Nephron progenitor cell (in vitro differentiated cells): ENCODE measurements around the gene DHODH.
A peak's percentile ranks its signal among the peaks of the same experiment; 100 is the strongest.
"Not testable (repeated sequence)": the region's sequence is repeated elsewhere in the genome, so short reads cannot be mapped to it uniquely, and the experiment has no call there.

ENCODE experiments used
- DNase-seq: peaks from one replicate; pipeline ENCODE4 v3.0.0; 2021
- H3K27ac Mint-ChIP-seq: 2 replicates; pipeline ENCODE4 v1.8.0; 2021; ENCODE audit warnings: mild to moderate bottlenecking, moderate library complexity, mixed read lengths
- H3K27me3 Mint-ChIP-seq: 2 replicates; pipeline ENCODE4 v1.8.0; 2021; ENCODE audit warnings: mild to moderate bottlenecking, low read depth, mixed read lengths; ENCODE audit not compliant: poor library complexity
- H3K36me3 Mint-ChIP-seq: 2 replicates; pipeline ENCODE4 v1.8.0; 2021; ENCODE audit warnings: low read depth, mixed read lengths
- H3K4me1 Mint-ChIP-seq: 2 replicates; pipeline ENCODE4 v1.8.0; 2021; ENCODE audit warnings: mixed read lengths
- H3K4me3 Mint-ChIP-seq: 2 replicates; pipeline ENCODE4 v1.8.0; 2021; ENCODE audit warnings: mild to moderate bottlenecking, moderate library complexity, mixed read lengths
- H3K9me3 Mint-ChIP-seq: 2 replicates; pipeline ENCODE4 v1.8.0; 2021; ENCODE audit warnings: mild to moderate bottlenecking, moderate library complexity, mixed read lengths
- TF ChIP-seq, protein P1 (sequence below): fragments of 200-600 bp; sonication (generic); IDR thresholded peaks from 2 replicates; pipeline ENCODE4 v1.5.0; 2021; ENCODE audit warnings: antibody characterized with exemption

Gene DHODH

GRCh38 chr16:72051818-72052217 lies 43.3 kb downstream of the DHODH start:
- H3K27ac Mint-ChIP-seq: no peak overlapping the region
- H3K36me3 Mint-ChIP-seq: no peaks in the 10 kb centered on the region
- TF ChIP-seq, protein P1, sequence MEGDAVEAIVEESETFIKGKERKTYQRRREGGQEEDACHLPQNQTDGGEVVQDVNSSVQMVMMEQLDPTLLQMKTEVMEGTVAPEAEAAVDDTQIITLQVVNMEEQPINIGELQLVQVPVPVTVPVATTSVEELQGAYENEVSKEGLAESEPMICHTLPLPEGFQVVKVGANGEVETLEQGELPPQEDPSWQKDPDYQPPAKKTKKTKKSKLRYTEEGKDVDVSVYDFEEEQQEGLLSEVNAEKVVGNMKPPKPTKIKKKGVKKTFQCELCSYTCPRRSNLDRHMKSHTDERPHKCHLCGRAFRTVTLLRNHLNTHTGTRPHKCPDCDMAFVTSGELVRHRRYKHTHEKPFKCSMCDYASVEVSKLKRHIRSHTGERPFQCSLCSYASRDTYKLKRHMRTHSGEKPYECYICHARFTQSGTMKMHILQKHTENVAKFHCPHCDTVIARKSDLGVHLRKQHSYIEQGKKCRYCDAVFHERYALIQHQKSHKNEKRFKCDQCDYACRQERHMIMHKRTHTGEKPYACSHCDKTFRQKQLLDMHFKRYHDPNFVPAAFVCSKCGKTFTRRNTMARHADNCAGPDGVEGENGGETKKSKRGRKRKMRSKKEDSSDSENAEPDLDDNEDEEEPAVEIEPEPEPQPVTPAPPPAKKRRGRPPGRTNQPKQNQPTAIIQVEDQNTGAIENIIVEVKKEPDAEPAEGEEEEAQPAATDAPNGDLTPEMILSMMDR: no peak
- H3K27me3 Mint-ChIP-seq: peaks cover 51% of the 10 kb centered on the region
- H3K4me1 Mint-ChIP-seq: peaks cover 19% of the 10 kb centered on the region
- peaks cover 17% of the 10 kb centered on the region for H3K9me3 Mint-ChIP-seq
- H3K4me3 Mint-ChIP-seq: no peak overlapping the region
- no peak for DNase-seq

- H3K27ac Mint-ChIP-seq: peak within 1 kb of the TSS; percentile 8
- not testable (repeated sequence) for DNase-seq, H3K4me3 Mint-ChIP-seq
Observed at GRCh38 chr16:72054254-72054847, 45.8 kb downstream of the DHODH start, which contains the start of gene HP. HP (plus strand) TSS chr16:72054505; CDS start chr16:72054653, 148 bp downstream.

DNA sequence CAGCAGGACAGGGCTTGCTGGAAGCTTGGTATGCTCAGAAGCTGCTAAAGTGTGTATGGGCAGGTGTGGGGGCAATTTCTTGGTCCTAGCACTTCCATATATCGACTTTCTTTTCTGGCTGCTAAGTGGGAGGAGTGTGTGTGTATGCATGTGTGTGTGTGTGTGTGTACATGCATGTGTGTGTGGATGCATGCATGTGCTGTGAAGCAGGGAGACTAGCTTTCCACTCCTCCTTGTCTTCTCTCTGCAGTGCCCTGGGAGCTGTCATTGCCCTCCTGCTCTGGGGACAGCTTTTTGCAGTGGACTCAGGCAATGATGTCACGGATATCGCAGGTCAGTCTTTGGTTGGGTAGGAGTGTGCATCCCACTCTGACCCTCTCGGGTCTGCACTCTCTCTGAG lies 47.4 kb downstream of the DHODH start:
- peaks cover 27% of the 10 kb centered on the region for H3K4me1 Mint-ChIP-seq
- TF ChIP-seq, protein P1: no peak
- peak overlapping the region; percentile 69 for H3K4me3 Mint-ChIP-seq
- no peak overlapping the region for H3K27ac Mint-ChIP-seq
- no peak for DNase-seq
- H3K36me3 Mint-ChIP-seq: no peaks in the 10 kb centered on the region
- no peaks in the 10 kb centered on the region for H3K9me3 Mint-ChIP-seq
- H3K27me3 Mint-ChIP-seq: peaks cover 36% of the 10 kb centered on the region

More at GRCh38 chr16:72054254-72054847, 45.8 kb downstream of the DHODH start, which contains the start of gene HP:
- peaks cover 46% of the 10 kb centered on the region for H3K27me3 Mint-ChIP-seq
- not testable (repeated sequence) for H3K36me3 Mint-ChIP-seq, H3K9me3 Mint-ChIP-seq
- peaks cover 27% of the 10 kb centered on the region for H3K4me1 Mint-ChIP-seq

DNA sequence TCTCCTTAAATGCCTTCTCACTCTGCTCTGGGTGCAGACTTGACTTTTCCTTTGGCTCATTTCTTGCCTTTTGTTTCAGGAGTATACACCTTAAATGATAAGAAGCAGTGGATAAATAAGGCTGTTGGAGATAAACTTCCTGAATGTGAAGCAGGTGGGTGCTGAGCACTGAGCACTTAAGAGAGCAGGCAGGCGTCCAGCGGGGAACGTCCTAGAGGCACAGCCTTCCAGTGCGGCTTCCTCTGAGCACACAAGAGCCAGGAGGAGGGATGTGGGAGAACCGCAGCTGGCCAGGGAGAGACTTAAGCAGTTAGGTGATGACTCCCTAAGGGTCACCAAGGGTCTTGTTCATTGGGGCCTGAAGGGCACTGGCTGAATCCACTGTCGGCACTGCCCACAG lies 48.8 kb downstream of the DHODH start:
- peaks cover 37% of the 10 kb centered on the region for H3K27me3 Mint-ChIP-seq
- not testable (repeated sequence) for H3K27ac Mint-ChIP-seq, DNase-seq, H3K36me3 Mint-ChIP-seq, H3K4me3 Mint-ChIP-seq, H3K9me3 Mint-ChIP-seq
- H3K4me1 Mint-ChIP-seq: peaks cover 34% of the 10 kb centered on the region

DNA sequence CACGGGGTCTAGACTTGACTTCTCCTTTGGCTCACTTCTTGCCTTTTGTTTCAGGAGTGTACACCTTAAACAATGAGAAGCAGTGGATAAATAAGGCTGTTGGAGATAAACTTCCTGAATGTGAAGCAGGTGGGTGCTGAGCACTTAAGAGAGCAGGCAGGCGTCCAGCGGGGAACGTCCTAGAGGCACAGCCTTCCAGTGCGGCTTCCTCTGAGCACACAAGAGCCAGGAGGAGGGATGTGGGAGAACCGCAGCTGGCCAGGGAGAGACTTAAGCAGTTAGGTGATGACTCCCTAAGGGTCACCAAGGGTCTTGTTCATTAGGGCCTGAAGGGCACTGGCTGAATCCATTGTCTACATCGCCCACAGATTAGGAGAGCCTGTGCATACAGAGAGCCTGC lies 50.5 kb downstream of the DHODH start:
- not testable (repeated sequence) for H3K27ac Mint-ChIP-seq, H3K36me3 Mint-ChIP-seq, DNase-seq, H3K9me3 Mint-ChIP-seq
- Mint-ChIP-seq H3K27me3 (peaks cover 30% of the 10 kb centered on the region), H3K4me1 (peaks cover 36% of the 10 kb centered on the region), H3K4me3 (peak overlapping the region; percentile 9)

DNA sequence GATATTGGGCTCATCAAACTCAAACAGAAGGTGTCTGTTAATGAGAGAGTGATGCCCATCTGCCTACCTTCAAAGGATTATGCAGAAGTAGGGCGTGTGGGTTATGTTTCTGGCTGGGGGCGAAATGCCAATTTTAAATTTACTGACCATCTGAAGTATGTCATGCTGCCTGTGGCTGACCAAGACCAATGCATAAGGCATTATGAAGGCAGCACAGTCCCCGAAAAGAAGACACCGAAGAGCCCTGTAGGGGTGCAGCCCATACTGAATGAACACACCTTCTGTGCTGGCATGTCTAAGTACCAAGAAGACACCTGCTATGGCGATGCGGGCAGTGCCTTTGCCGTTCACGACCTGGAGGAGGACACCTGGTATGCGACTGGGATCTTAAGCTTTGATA lies 51.9 kb downstream of the DHODH start:
- TF ChIP-seq, protein P1: no peak
- Mint-ChIP-seq H3K27me3 (peaks cover 30% of the 10 kb centered on the region), H3K36me3 (no peaks in the 10 kb centered on the region), H3K9me3 (peaks cover 5% of the 10 kb centered on the region), H3K27ac (no peak overlapping the region), H3K4me3 (no peak overlapping the region), H3K4me1 (peaks cover 30% of the 10 kb centered on the region)
- DNase-seq: no peak

DNA sequence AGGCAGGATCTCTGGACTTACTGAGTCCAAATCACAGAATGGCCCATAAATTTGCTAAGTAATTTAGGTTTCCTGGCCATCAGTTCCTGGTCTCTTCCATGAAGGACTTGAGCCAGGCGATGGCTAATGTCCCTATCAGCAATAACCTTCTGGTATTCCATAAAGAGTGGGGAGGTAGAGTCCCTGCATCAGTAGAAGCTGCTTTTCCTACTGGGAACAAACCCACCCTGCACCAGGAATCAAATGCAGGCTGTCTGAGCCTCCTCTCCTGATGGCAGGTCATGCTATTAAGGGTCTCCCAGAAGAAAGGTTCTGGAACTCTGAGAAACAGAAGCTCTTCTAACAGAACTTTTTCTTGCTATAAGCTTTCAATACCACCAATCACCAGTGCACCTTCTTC lies 53.0 kb downstream of the DHODH start:
- Mint-ChIP-seq H3K4me3 (no peak overlapping the region), H3K4me1 (peaks cover 25% of the 10 kb centered on the region), H3K9me3 (peaks cover 5% of the 10 kb centered on the region), H3K27ac (no peak overlapping the region), H3K36me3 (no peaks in the 10 kb centered on the region), H3K27me3 (peaks cover 32% of the 10 kb centered on the region)
- TF ChIP-seq, protein P1: no peak
- no peak for DNase-seq
